ENCODE measurements around the gene RAD51AP1. TPM values are rescaled to one million over a fixed set of nuclear protein-coding genes. Genes with fewer than 3 reads are reported as not detected.

RAD51AP1 gene
- total RNA-seq, 1 donor from 2014 or later: 3.4 TPM

- no peak for DNase-seq (ENCODE audit: low spot score)
Measured at GRCh38 chr12:4545195-4545594, 6.5 kb downstream of the RAD51AP1 start.

- DNase-seq (ENCODE audit: low spot score): no peak
Measured at GRCh38 chr12:4552191-4552590, 13.5 kb downstream of the RAD51AP1 start.

GRCh38 chr12:4553943-4554342 is 15.3 kb downstream of the RAD51AP1 start:
- DNase-seq (ENCODE audit: low spot score): no peak

- no peak for DNase-seq (ENCODE audit: low spot score)
Measured at GRCh38 chr12:4555804-4556203, 17.1 kb downstream of the RAD51AP1 start.

- no peak for DNase-seq (ENCODE audit: low spot score)
Measured at GRCh38 chr12:4556735-4557530, 18.2 kb downstream of the RAD51AP1 start.

- DNase-seq (ENCODE audit: low spot score): no peak
Measured at GRCh38 chr12:4557586-4557985, 18.9 kb downstream of the RAD51AP1 start.

- DNase-seq (ENCODE audit: low spot score): no peak
Measured at GRCh38 chr12:4558171-4558570, 19.5 kb downstream of the RAD51AP1 start.

- DNase-seq (ENCODE audit: low spot score): peak; percentile 88
Measured at GRCh38 chr12:4562034-4562657, 23.5 kb downstream of the RAD51AP1 start, which contains the start of gene DYRK4. TSS of gene DYRK4 (plus strand) at chr12:4562208. CDS start at chr12:4562246, 38 bp downstream.

GRCh38 chr12:4563336-4563735 is 24.6 kb downstream of the RAD51AP1 start:
- DNase-seq (ENCODE audit: low spot score): peak; percentile 45

GRCh38 chr12:4564818-4565217 is 26.1 kb downstream of the RAD51AP1 start:
- no peak for DNase-seq (ENCODE audit: low spot score)

GRCh38 chr12:4566474-4566873 is 27.8 kb downstream of the RAD51AP1 start:
- DNase-seq (ENCODE audit: low spot score): no peak

GRCh38 chr12:4567073-4567881 is 28.6 kb downstream of the RAD51AP1 start:
- DNase-seq (ENCODE audit: low spot score): peak; percentile 25

- DNase-seq (ENCODE audit: low spot score): no peak
Measured at GRCh38 chr12:4569261-4569660, 30.6 kb downstream of the RAD51AP1 start.

- DNase-seq (ENCODE audit: low spot score): no peak
Measured at GRCh38 chr12:4572680-4573079, 34.0 kb downstream of the RAD51AP1 start.

- no peak for DNase-seq (ENCODE audit: low spot score)
Measured at GRCh38 chr12:4579305-4580102, 40.8 kb downstream of the RAD51AP1 start.

GRCh38 chr12:4580281-4580688 is 41.6 kb downstream of the RAD51AP1 start:
- no peak for DNase-seq (ENCODE audit: low spot score)

- no peak for DNase-seq (ENCODE audit: low spot score)
Measured at GRCh38 chr12:4584281-4584680, 45.6 kb downstream of the RAD51AP1 start.

- no peak for DNase-seq (ENCODE audit: low spot score)
Measured at GRCh38 chr12:4584896-4585295, 46.2 kb downstream of the RAD51AP1 start.

GRCh38 chr12:4586500-4586899 is 47.8 kb downstream of the RAD51AP1 start:
- no peak for DNase-seq (ENCODE audit: low spot score)

GRCh38 chr12:4587108-4587507 is 48.4 kb downstream of the RAD51AP1 start:
- DNase-seq (ENCODE audit: low spot score): no peak

GRCh38 chr12:4588916-4589315 is 50.2 kb downstream of the RAD51AP1 start:
- no peak for DNase-seq (ENCODE audit: low spot score)
